GM23338 (cell line): ENCODE data around the gene ASTN1.

Experiments used
- CTCF ChIP-seq, 2 experiments: fragments of 200-600 bp in 1 of 2; sonication (generic) in 1 of 2; conservative IDR thresholded peaks; 2 replicates each; pipeline versions ENCODE4 v1.5.1 to v1.6.1; 2016 to 2017; ENCODE audit warnings: antibody characterized with exemption in 2 of 2, low read depth in 2 of 2, mild to moderate bottlenecking in 2 of 2, moderate library complexity in 1 of 2
- EZH2 ChIP-seq: fragments of 200-600 bp; sonication (generic); IDR thresholded peaks from one replicate; pipeline ENCODE4 v1.8.0; 2017; ENCODE audit warnings: antibody characterized with exemption, mild to moderate bottlenecking, low read depth; ENCODE audit not compliant: unreplicated experiment
- EZH2phosphoT487 ChIP-seq: fragments of 200-600 bp; sonication (generic); IDR thresholded peaks from one replicate; pipeline ENCODE4 v1.8.1; 2018; ENCODE audit warnings: antibody characterized with exemption; ENCODE audit not compliant: unreplicated experiment
- JUNB ChIP-seq: IDR thresholded peaks from one replicate; pipeline ENCODE4 v1.6.1; 2016; ENCODE audit warnings: antibody characterized with exemption; ENCODE audit not compliant: unreplicated experiment
- NANOG ChIP-seq: IDR thresholded peaks from 2 replicates; pipeline ENCODE4 v1.6.1; 2016; ENCODE audit warnings: antibody characterized with exemption, borderline replicate concordance
- POLR2AphosphoS5 ChIP-seq: IDR thresholded peaks from 2 replicates; pipeline ENCODE4 v1.6.1; 2016; ENCODE audit warnings: antibody characterized with exemption, low read depth

GRCh38 chr1:176903474-176903873 is 261.0 kb downstream of the ASTN1 start:
- TF ChIP-seq CTCF (conservative IDR thresholded peaks at IDR 0.05; ENCODE audit: low read depth in 2 of 2) (no peak), NANOG (no peak), JUNB (no peak), EZH2phosphoT487 (no peak), EZH2 (no peak), POLR2AphosphoS5 (no peak)
